Liver (tissue), 3 donors: Measurements from ENCODE around the gene SDHAF1.

ENCODE experiments used
- ATF3 ChIP-seq: IDR thresholded peaks from 2 replicates; pipeline ENCODE4 v1.6.1; 2016; ENCODE audit warnings: antibody characterized with exemption
- CTCF ChIP-seq: fragments of 150-350 bp; IDR thresholded peaks from 2 replicates; pipeline ENCODE4 v1.5.1; 2017; ENCODE audit warnings: improper control_type of control experiment, low read depth, low read length; ENCODE audit not compliant: missing input control
- EGR1 ChIP-seq, 2 donors: IDR thresholded peaks; 2 replicates each; pipeline ENCODE4 v1.6.1; 2016 to 2018; ENCODE audit warnings: antibody characterized with exemption in 2 of 2, low read depth in 2 of 2
- GABPA ChIP-seq, 2 donors: IDR thresholded peaks in 1 of 2; conservative IDR thresholded peaks in 1 of 2; 2 replicates each; pipeline ENCODE4 v1.6.1; 2016; ENCODE audit warnings: antibody characterized with exemption in 2 of 2, mild to moderate bottlenecking in 1 of 2, moderate library complexity in 1 of 2
- HNF4A ChIP-seq, 2 donors: conservative IDR thresholded peaks; 2 replicates each; pipeline ENCODE4 v1.6.1; 2016; ENCODE audit warnings: antibody characterized with exemption in 2 of 2, mild to moderate bottlenecking in 2 of 2
- JUND ChIP-seq, 2 donors: IDR thresholded peaks; 2 replicates each; pipeline ENCODE4 v1.6.1; 2016; ENCODE audit warnings: antibody characterized with exemption in 2 of 2
- RAD21 ChIP-seq, 2 donors: IDR thresholded peaks; 2 replicates each; pipeline ENCODE4 v1.6.1; 2016; ENCODE audit warnings: antibody characterized with exemption in 2 of 2, mild to moderate bottlenecking in 2 of 2
- RXRA ChIP-seq, 2 donors: IDR thresholded peaks; 2 replicates each; pipeline ENCODE4 v1.6.1; 2017 to 2018; ENCODE audit warnings: antibody characterized with exemption in 2 of 2, mild to moderate bottlenecking in 1 of 2
- TAF1 ChIP-seq: conservative IDR thresholded peaks from 2 replicates; pipeline ENCODE4 v1.6.1; 2016; ENCODE audit warnings: antibody characterized with exemption, mild to moderate bottlenecking
- ZBTB33 ChIP-seq: IDR thresholded peaks from 2 replicates; pipeline ENCODE4 v1.6.1; 2016; ENCODE audit warnings: antibody characterized with exemption
- donor health status: healthy.
- donor health status: healthy.

- no peak for TF ChIP-seq CTCF
- peak; percentile 31 to 54 for TF ChIP-seq RAD21 (IDR thresholded peaks at IDR 0.05)
- TF ChIP-seq ZBTB33, result no peak
- peak; percentile 42 for TF ChIP-seq TAF1
- peak in 1 of 2 donors; percentile 67 for TF ChIP-seq EGR1 (IDR thresholded peaks at IDR 0.05; ENCODE audit: low read depth in 2 of 2)
- no peak for TF ChIP-seq JUND (IDR thresholded peaks at IDR 0.05)
- TF ChIP-seq GABPA (IDR thresholded peaks at IDR 0.05 in 1 of 2, conservative IDR thresholded peaks at IDR 0.05 in 1 of 2), result peak; percentile 75 to 92
- peak in 1 of 2 donors; percentile 56 for TF ChIP-seq RXRA (IDR thresholded peaks at IDR 0.05)
- peak; percentile 58 to 62 for TF ChIP-seq HNF4A (conservative IDR thresholded peaks at IDR 0.05)
- TF ChIP-seq ATF3, result no peak
Measured at GRCh38 chr19:35995048-35995993, at the start of gene SDHAF1.
